ENCODE measurements around the gene PCDHGA5. TPM values are rescaled to one million over a fixed set of nuclear protein-coding genes. Genes with fewer than 3 reads are reported as not detected.

The PCDHGA5 gene
- total RNA-seq, 1 experiment from 2014 or later, result 1.3 TPM

GRCh38 chr5:141383345-141383744, 19.4 kb downstream of the PCDHGA5 start:
- H3K79me1 ChIP-seq (ENCODE audit: insufficient read depth, low read depth, low read length, poor library complexity, severe bottlenecking), result no peaks in the 10 kb centered on the region
- no CpG with 5 or more reads among the region's 21 CpGs for WGBS (ENCODE audit: extremely low coverage, insufficient read length, low lambda C conversion rate)
- H2AK5ac ChIP-seq (ENCODE audit: insufficient read length, low read length), result no peak overlapping the region
- DNase-seq, result no peak
- H3K4me1 Mint-ChIP-seq, result no peaks in the 10 kb centered on the region
- no peaks in the 10 kb centered on the region for H3K23me2 ChIP-seq (ENCODE audit: insufficient read length, low read depth, low read length, poor library complexity, severe bottlenecking)
- H2BK20ac ChIP-seq (ENCODE audit: low read depth, low read length, poor library complexity, severe bottlenecking), result no peak overlapping the region
- no peak overlapping the region for H3K4me3 Mint-ChIP-seq
- no peak overlapping the region for H3T11ph ChIP-seq (ENCODE audit: low read length)
- 0 out of 2 replicates have a peak, but pooled peaks cover under 1% of the 10 kb centered on the region for H3K4me1 ChIP-seq (ENCODE audit: insufficient read depth, low read length)
- H3K9ac ChIP-seq (ENCODE audit: extremely low read depth, insufficient read length, low read length), result no peak overlapping the region
- no peak overlapping the region for H2BK120ac ChIP-seq (ENCODE audit: low read depth, low read length, poor library complexity, severe bottlenecking)
- H2BK12ac ChIP-seq (ENCODE audit: insufficient read length, low read depth, low read length), result no peak overlapping the region
- H4K5ac ChIP-seq (ENCODE audit: insufficient read length, low read depth, low read length), result no peak overlapping the region
- H2BK5ac ChIP-seq (ENCODE audit: insufficient read length, low read length), result no peak overlapping the region
- H3K9me3 ChIP-seq (ENCODE audit: control insufficient read depth, low read depth, low read length), result peaks cover 25% of the 10 kb centered on the region
- no peaks in the 10 kb centered on the region for H3K79me2 ChIP-seq (ENCODE audit: insufficient read depth, low read length)
- H4K20me1 ChIP-seq (ENCODE audit: control insufficient read depth, insufficient read depth, insufficient read length), result no peaks in the 10 kb centered on the region
- peaks cover 12 to 38% (median 26%) of the 10 kb centered on the region in 3 experiments; a peak in 6 of 7 replicates for H3K36me3 Mint-ChIP-seq (ENCODE audit: insufficient read depth in 1 of 3, low read depth in 3 of 3)
- H2AFZ ChIP-seq (ENCODE audit: low read length), result no peak overlapping the region
- H3K27ac Mint-ChIP-seq, result no peak overlapping the region
- TF ChIP-seq, protein P1, sequence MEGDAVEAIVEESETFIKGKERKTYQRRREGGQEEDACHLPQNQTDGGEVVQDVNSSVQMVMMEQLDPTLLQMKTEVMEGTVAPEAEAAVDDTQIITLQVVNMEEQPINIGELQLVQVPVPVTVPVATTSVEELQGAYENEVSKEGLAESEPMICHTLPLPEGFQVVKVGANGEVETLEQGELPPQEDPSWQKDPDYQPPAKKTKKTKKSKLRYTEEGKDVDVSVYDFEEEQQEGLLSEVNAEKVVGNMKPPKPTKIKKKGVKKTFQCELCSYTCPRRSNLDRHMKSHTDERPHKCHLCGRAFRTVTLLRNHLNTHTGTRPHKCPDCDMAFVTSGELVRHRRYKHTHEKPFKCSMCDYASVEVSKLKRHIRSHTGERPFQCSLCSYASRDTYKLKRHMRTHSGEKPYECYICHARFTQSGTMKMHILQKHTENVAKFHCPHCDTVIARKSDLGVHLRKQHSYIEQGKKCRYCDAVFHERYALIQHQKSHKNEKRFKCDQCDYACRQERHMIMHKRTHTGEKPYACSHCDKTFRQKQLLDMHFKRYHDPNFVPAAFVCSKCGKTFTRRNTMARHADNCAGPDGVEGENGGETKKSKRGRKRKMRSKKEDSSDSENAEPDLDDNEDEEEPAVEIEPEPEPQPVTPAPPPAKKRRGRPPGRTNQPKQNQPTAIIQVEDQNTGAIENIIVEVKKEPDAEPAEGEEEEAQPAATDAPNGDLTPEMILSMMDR (conservative IDR thresholded peaks at IDR 0.05), result no peak
- peaks cover 66 to 69% of the 10 kb centered on the region in 2 experiments for H3K9me3 Mint-ChIP-seq
- no peak overlapping the region for H3K4me2 ChIP-seq (ENCODE audit: insufficient read depth, insufficient read length, low read length)
- H4K91ac ChIP-seq (ENCODE audit: insufficient read length, low read depth, low read length), result no peak overlapping the region
- H3K23ac ChIP-seq (ENCODE audit: insufficient read length, low read depth, low read length), result no peak overlapping the region
- H4K8ac ChIP-seq (replicated peaks; ENCODE audit: insufficient read length, low read depth, low read length), result no peak overlapping the region
- no peak overlapping the region for H3K27ac ChIP-seq (ENCODE audit: insufficient read length, low read depth, low read length)
- no peak overlapping the region for H3K18ac ChIP-seq (ENCODE audit: insufficient read length, low read depth, low read length)
- H2BK15ac ChIP-seq (ENCODE audit: low read depth, low read length), result no peak overlapping the region
- H3K4ac ChIP-seq (ENCODE audit: low read depth, low read length), result no peak overlapping the region
- H3K27me3 Mint-ChIP-seq (ENCODE audit: low read depth), result peaks cover 7% of the 10 kb centered on the region; the same call in 1 of the 2 replicates
- no peaks in the 10 kb centered on the region for H3K27me3 ChIP-seq (ENCODE audit: insufficient read depth, low read length)
- H3K14ac ChIP-seq (ENCODE audit: insufficient read depth, low read length), result no peak overlapping the region
- H3K56ac ChIP-seq (ENCODE audit: insufficient read length, low read depth, low read length), result no peak overlapping the region
